GM18507 (cell line): Measurements from ENCODE around the gene CLDN9.

Experiments used
- DNase-seq: peaks from one replicate; pipeline ENCODE4 v3.0.0; 2011; ENCODE audit warnings: low read depth; ENCODE audit not compliant: insufficient read length; ENCODE audit errors: extremely low spot score
- FAIRE-seq: peaks from 2 replicates; lab custom pipeline; 2011; peaks lifted over from hg19 to GRCh38; lab: Jason Lieb, UNC

Gene CLDN9

GRCh38 chr16:2973605-2974318, 39.0 kb upstream of the CLDN9 start:
- DNase-seq = no peak
- no peak for FAIRE-seq

GRCh38 chr16:2974319-2975056, 38.2 kb upstream of the CLDN9 start:
- DNase-seq (no peak), FAIRE-seq (no peak)

GRCh38 chr16:2975161-2975795, 37.4 kb upstream of the CLDN9 start:
- no peak for DNase-seq
- no peak for FAIRE-seq

- DNase-seq (no peak), FAIRE-seq (no peak)
Observed at GRCh38 chr16:2976201-2976600, 36.5 kb upstream of the CLDN9 start.

- DNase-seq = no peak
- no peak for FAIRE-seq
Observed at GRCh38 chr16:2976673-2977072, 36.0 kb upstream of the CLDN9 start.

GRCh38 chr16:2977440-2977839, 35.3 kb upstream of the CLDN9 start:
- no peak for DNase-seq

GRCh38 chr16:2979669-2980226, 33.0 kb upstream of the CLDN9 start:
- DNase-seq (no peak), FAIRE-seq (no peak)

More at GRCh38 chr16:2977440-2977839, 35.3 kb upstream of the CLDN9 start:
- no peak for FAIRE-seq

GRCh38 chr16:2980227-2981176, 32.2 kb upstream of the CLDN9 start, which contains the start of gene PKMYT1:
Gene PKMYT1, minus strand, starts transcription at chr16:2980446. Its CDS starts 789 bp downstream, at chr16:2979657.
- peak; percentile 87 for FAIRE-seq
- peak; percentile 100 for DNase-seq

GRCh38 chr16:2981177-2981898, 31.4 kb upstream of the CLDN9 start:
- FAIRE-seq (no peak), DNase-seq (no peak)

- FAIRE-seq (no peak), DNase-seq (no peak)
Observed at GRCh38 chr16:2981899-2982250, 30.8 kb upstream of the CLDN9 start.

GRCh38 chr16:2982402-2982801, 30.3 kb upstream of the CLDN9 start:
- DNase-seq = no peak
- FAIRE-seq = no peak

GRCh38 chr16:2983706-2984136, 29.0 kb upstream of the CLDN9 start:
- FAIRE-seq = peak; percentile 73

GRCh38 chr16:2985462-2985861, 27.3 kb upstream of the CLDN9 start:
- FAIRE-seq (no peak), DNase-seq (no peak)

More at GRCh38 chr16:2983706-2984136, 29.0 kb upstream of the CLDN9 start:
- peak; percentile 76 for DNase-seq

GRCh38 chr16:2985893-2986355, 26.8 kb upstream of the CLDN9 start:
- FAIRE-seq (no peak), DNase-seq (no peak)

- no peak for FAIRE-seq
Observed at GRCh38 chr16:2986623-2987188, 26.0 kb upstream of the CLDN9 start.

GRCh38 chr16:2987286-2987685, 25.4 kb upstream of the CLDN9 start:
- DNase-seq (no peak), FAIRE-seq (no peak)

More at GRCh38 chr16:2986623-2987188, 26.0 kb upstream of the CLDN9 start:
- no peak for DNase-seq

- FAIRE-seq (no peak), DNase-seq (no peak)
Observed at GRCh38 chr16:2987833-2988232, 24.9 kb upstream of the CLDN9 start.

- FAIRE-seq = no peak
- no peak for DNase-seq
Observed at GRCh38 chr16:2988590-2989099, 24.1 kb upstream of the CLDN9 start.
